Activated naive CD4-positive, alpha-beta T cell treated with anti-CD3 and anti-CD28 coated beads, Interleukin-2, amount 50 U/mL, for 16 hours (primary cell): ENCODE results near the gene IGF1.

Experiments
- DNase-seq: peaks from one replicate; pipeline ENCODE4 v3.0.0-alpha.2; 2020

The IGF1 gene

DNA sequence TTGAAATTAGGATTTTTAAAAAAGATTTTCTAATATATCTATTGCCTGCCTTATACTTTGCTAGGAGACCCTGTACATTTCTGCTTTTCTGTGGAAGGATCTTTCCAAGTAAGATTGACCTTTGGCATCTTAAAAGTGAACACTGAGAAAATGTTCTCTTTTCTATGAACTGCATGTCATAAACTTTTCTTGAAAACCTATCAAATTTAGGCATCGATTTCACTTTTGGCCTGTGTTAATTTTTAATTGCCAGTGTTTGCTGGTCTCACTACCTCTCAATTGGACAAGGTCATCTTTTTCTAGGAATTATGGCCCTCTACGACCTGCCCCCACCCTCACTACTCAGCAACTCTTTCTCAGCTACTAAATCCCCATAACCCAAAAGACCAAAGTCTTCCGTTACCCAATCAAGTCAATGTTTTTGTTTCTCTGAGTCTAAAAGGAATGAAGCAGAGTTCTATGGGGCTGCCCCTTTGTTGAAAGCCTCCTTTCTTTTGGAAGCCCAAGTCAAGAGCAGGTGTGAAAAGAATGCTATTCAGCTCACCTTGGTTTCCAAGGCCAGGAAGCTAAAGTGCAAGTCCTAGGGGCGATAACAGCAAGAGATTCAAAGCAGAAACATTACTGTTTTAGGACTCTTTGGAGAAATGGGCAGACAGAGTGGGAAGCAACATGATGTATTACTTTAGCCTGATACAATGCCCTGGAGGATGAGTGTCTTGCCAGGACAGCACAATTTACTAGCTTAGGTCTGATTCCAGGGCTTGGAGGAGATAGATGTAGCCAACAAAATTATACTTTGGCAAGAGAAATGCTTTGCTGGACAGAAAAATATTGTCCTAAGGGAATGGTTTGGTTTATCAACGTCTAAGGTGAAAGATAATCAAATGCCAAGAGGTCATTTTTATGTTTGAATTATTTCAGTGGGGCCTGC is 55.0 kb downstream of the IGF1 start:
- DNase-seq = no peak

DNA sequence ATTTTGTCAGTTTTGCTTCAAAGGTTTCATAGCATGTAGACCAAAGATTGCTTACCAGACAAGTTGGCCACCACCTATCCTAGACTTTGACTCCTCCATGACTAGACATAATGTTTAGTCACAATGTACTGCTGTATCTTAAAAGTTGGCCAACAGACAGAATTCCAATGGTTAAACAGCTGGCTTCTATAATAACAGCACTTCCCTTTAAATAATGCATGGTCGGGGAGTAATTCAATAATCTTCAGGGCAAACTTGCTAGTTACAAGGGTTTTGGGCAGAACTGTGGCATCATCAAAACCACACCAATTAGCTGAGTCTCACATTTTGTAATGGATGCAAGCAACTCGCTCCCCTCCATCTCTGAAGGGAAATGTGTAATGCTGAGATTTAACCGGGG is 56.9 kb downstream of the IGF1 start:
- no peak for DNase-seq

GRCh38 chr12:102421802-102422583 is 58.4 kb downstream of the IGF1 start:
- no peak for DNase-seq

- DNase-seq = no peak
Observed at GRCh38 chr12:102419094-102419764, 61.1 kb downstream of the IGF1 start.

GRCh38 chr12:102417055-102417454 is 63.3 kb downstream of the IGF1 start:
- no peak for DNase-seq

GRCh38 chr12:102415515-102415914 is 64.8 kb downstream of the IGF1 start:
- no peak for DNase-seq

GRCh38 chr12:102413396-102413795 is 67.0 kb downstream of the IGF1 start:
- DNase-seq = no peak

- DNase-seq = no peak
Observed at GRCh38 chr12:102410511-102410910, 69.9 kb downstream of the IGF1 start.

DNA sequence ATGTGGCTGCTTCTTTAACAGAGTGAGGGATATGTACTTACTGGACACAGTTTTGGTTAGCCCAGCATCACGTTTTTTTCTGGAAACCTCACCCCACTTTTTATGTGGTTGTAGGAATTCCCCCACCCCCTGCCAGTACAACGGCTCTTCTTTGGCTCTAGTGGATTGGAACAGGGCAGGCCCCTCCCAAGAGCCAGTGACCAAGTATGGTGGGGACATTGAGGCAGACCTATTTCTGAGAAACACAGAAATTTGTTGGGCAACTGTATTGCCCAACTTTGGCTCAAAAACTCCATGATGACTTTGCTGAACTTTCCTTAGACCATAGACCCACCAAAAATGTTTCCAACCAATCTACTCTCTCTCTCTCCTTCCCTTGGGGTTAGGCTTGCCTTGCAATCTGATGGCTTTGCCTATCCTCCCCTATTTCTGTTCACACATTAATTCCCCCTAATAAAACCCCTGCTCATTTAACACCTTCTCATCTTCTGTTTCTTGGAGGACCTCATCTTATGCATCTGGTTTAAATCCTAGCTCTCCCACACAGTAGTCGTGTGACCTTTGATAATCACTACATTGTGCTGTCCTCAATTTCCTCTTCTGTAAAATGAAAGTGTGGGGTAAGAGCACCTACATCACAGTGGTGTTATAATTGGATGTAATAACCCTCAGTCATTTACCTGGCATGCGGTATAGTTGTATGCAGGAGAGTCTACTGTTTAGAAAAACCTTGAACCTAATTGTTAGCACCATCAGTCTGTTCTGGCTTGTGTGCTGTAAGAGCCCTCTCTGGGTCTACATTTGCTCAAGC is 71.7 kb downstream of the IGF1 start:
- DNase-seq = no peak

DNA sequence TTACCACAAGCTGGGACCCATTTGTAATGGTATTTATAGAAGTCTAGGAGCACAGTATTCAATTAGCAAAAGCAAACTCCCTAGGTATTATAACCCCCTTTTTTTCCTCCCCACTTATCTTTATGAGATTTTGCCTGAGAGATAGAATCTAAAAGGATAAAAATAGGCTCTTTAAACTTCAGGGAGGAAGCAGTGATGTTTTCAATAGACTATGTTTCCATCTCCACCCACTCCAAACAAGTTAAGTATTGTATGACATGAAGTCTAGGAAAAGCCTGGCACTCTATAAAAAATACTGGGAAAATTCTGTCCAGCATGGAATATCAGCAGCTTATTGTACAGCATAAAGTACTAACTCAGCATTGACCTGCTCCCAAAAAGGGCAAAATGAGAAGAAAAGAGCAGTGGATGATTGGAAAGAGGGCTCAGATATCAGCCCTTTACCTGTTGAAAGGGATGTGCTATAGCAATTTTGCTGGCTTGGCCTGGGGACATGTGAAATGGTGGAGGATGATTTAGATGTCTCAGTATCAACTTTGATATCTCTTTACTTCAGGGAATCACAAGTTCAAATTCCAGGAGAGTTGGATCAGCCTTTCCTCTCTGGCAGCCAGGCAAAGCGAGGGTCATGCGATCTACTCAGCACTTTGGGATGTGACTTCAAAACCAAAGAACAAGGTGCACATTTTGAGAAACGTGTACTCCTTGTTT is 72.4 kb downstream of the IGF1 start:
- DNase-seq = no peak

- no peak for DNase-seq
Observed at GRCh38 chr12:102406033-102406584, 74.3 kb downstream of the IGF1 start.

GRCh38 chr12:102401087-102401486 is 79.3 kb downstream of the IGF1 start:
- DNase-seq = no peak

GRCh38 chr12:102399653-102400052 is 80.7 kb downstream of the IGF1 start:
- DNase-seq = no peak

- DNase-seq = no peak
Observed at GRCh38 chr12:102396276-102396675, 84.1 kb downstream of the IGF1 start.

DNA sequence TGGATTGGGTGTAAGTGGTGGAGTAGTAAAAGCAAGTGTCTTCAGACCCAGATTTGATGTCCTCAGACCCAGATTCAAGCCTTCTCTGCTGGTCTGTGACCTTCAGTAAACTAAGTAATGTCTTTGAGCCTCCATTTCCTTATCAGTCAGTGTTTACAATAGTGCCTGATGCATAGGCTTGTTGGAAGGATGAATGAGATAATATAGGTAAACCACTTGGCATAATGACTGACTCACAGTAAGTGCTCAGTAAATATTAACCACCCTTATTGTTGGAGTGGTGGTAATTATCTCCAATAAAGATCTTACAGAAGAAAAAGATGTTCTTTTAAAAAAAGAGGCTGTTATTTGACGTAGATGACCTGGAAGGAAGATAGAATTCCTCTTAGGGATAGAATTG is 86.2 kb downstream of the IGF1 start:
- DNase-seq = no peak

DNA sequence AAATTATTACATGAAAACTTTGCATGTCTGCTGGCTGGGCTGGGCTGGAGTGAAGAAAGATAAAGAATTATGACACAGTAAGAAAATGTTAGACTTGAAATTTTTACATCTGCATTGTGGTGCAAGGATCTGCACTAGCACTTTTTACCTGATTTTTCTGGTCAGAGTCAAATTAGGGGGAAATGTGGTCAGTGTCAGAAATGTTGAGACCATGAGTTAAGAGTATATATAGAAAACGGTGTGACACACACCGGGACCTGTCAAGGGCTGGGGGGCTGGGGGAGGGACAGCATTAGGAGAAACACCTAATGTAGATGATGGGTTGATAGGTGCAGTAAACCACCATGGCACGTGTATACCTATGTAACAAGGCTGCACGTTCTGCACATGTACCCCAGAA is 90.3 kb downstream of the IGF1 start:
- no peak for DNase-seq

DNA sequence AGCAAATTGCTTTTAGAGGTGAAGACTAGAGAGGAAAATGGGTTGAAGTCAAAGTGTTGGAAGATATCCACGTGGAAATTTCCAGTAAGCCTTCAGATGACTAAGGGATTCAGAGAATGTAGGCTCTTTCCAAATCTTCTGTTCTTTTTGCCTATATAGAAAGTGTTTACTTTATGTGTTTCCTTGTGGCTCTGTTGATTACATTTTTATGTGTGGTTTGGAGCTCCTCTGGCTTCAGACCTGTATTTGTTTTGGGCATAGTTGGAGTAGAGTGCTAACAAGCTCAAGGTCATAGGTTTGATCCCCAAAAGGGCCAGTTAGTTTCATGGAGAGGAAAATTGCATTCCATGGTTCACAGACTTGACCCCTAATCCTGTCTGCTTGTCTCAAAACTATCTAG is 91.9 kb downstream of the IGF1 start:
- DNase-seq = no peak

DNA sequence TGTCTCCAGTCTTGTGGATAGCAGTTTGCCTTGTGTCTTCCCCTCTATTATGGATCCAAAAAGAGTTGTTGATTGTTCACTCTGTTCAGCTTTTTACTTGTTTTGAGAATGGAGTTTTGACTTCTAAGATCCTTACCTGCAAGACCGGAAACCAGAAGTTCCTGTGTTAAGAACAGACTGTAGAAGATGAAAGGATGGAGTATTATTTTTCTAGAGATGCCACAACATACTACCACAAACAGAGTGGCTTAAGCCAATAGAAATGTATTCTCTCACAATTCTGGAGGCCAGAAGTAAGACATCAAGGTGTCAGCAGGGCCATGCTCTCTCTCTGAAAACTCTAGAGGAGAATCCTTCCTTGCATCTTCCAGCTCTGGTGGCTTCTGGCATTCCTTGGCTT is 95.0 kb downstream of the IGF1 start:
- no peak for DNase-seq

GRCh38 chr12:102379346-102380162 is 100.8 kb downstream of the IGF1 start:
- DNase-seq = no peak

GRCh38 chr12:102376781-102377180 is 103.6 kb downstream of the IGF1 start:
- DNase-seq = no peak
